Naive thymus-derived CD4-positive, alpha-beta T cell (primary cell): ENCODE results near the gene PREB. TPM values are rescaled to one million over a fixed set of nuclear protein-coding genes. Genes with fewer than 3 reads are reported as not detected.

ENCODE experiments used
- ATAC-seq: fragments of 150-1000 bp; cut with Tn5 transposase; 2 replicates; pipeline ENCODE4 v1.10.0; 2021; ENCODE audit warnings: mild to moderate bottlenecking, moderate library complexity
- CTCF ChIA-PET: fragments of 350-600 bp; sonication (Branson Sonifier 250); formaldehyde crosslinking; loops from one replicate; lab custom pipeline; 2021; ENCODE audit warnings: antibody characterized with exemption; lab: Charles Lee
- POLR2A ChIA-PET: fragments of 350-600 bp; sonication (Branson Sonifier 250); formaldehyde crosslinking; loops from one replicate; lab custom pipeline; 2021; ENCODE audit warnings: antibody characterized with exemption, inconsistent platforms; lab: Charles Lee
- DNase-seq, 9 donors: peaks; one replicate each; pipeline versions ENCODE4 v3.0.0 to v3.0.0-alpha.2; 2020 to 2022; ENCODE audit warnings: mixed read lengths in 1 of 9
- H3K27ac ChIP-seq: one replicate; pipeline ENCODE4 v1.7.0; 2013; ENCODE audit warnings: mild to moderate bottlenecking, low read depth, low read length, moderate library complexity
- H3K27me3 ChIP-seq, 2 donors: one replicate each; pipeline ENCODE4 v1.7.0; 2013; ENCODE audit warnings: low read length in 2 of 2, mild to moderate bottlenecking in 2 of 2, moderate library complexity in 2 of 2; ENCODE audit not compliant: control insufficient read depth in 2 of 2, insufficient read depth in 2 of 2
- H3K36me3 ChIP-seq, 3 experiments: 1 replicate in 2 of 3; 2 replicates in 1 of 3; pipeline ENCODE4 v1.7.0; 2013; ENCODE audit warnings: low read length in 3 of 3, mild to moderate bottlenecking in 3 of 3, moderate library complexity in 1 of 3; ENCODE audit not compliant: insufficient read depth in 3 of 3, control insufficient read depth in 2 of 3
- H3K4me1 ChIP-seq, 2 donors: one replicate each; pipeline ENCODE4 v1.7.0; 2013; ENCODE audit warnings: low read length in 2 of 2, mild to moderate bottlenecking in 2 of 2, moderate library complexity in 1 of 2; ENCODE audit not compliant: control insufficient read depth in 2 of 2, insufficient read depth in 2 of 2
- H3K4me3 ChIP-seq: 2 replicates; pipeline ENCODE4 v1.7.0; 2013; ENCODE audit warnings: mild to moderate bottlenecking, low read length
- H3K9me3 ChIP-seq, 3 experiments: 1 replicate in 2 of 3; 2 replicates in 1 of 3; pipeline ENCODE4 v1.7.0; 2013; ENCODE audit warnings: low read length in 3 of 3; ENCODE audit not compliant: control insufficient read depth in 2 of 3
- H3K27ac Mint-ChIP-seq, 9 donors: one replicate each; pipeline ENCODE4 v1.8.0; 2020 to 2022; ENCODE audit warnings: mixed read lengths in 9 of 9, mild to moderate bottlenecking in 8 of 9, moderate library complexity in 5 of 9, inconsistent platforms in 2 of 9
- H3K27me3 Mint-ChIP-seq, 5 donors: one replicate each; pipeline ENCODE4 v1.8.0; 2021 to 2022; ENCODE audit warnings: mixed read lengths in 5 of 5, mild to moderate bottlenecking in 1 of 5
- H3K36me3 Mint-ChIP-seq, 5 donors: one replicate each; pipeline ENCODE4 v1.8.0; 2020 to 2022; ENCODE audit warnings: mixed read lengths in 5 of 5, mild to moderate bottlenecking in 3 of 5, inconsistent platforms in 1 of 5
- H3K4me1 Mint-ChIP-seq, 7 donors: one replicate each; pipeline ENCODE4 v1.8.0; 2020 to 2022; ENCODE audit warnings: mixed read lengths in 7 of 7, mild to moderate bottlenecking in 3 of 7, inconsistent platforms in 1 of 7
- H3K4me3 Mint-ChIP-seq, 10 donors: one replicate each; pipeline ENCODE4 v1.8.0; 2020 to 2022; ENCODE audit warnings: mild to moderate bottlenecking in 10 of 10, mixed read lengths in 10 of 10, moderate library complexity in 6 of 10, inconsistent platforms in 2 of 10
- H3K9me3 Mint-ChIP-seq, 11 donors: one replicate each; pipeline ENCODE4 v1.8.0; 2020 to 2022; ENCODE audit warnings: mixed read lengths in 11 of 11, mild to moderate bottlenecking in 4 of 11, inconsistent platforms in 1 of 11, moderate library complexity in 1 of 11
- intact Hi-C, 2 donors: fragments of 100-400 bp; cut with micrococcal nuclease; formaldehyde crosslinking; loops; one replicate each; pipeline ENCODE4 v1.15.1; 2023
- polyA plus RNA-seq, 2 donors: library from polyadenylated mRNA; unstranded; fragments of 300-500 nt; fragmentation: Illumina TruSeq; gene quantifications; one replicate each; pipeline ENCODE4 v1.2.3, GENCODE V29; 2021
- total RNA-seq, 6 experiments: library from RNA in 5 of 6; stranded (reverse) in 5 of 6; gene quantifications; 1 replicate in 5 of 6; 2 replicates in 1 of 6; pipeline ENCODE4 v1.2.3 and lab custom pipeline; 2021 to 2026

Gene PREB
- total and polyA plus RNA-seq, 7 experiments from 2014 or later, result 25.4 to 72.3 (median 53.2) TPM

DNA sequence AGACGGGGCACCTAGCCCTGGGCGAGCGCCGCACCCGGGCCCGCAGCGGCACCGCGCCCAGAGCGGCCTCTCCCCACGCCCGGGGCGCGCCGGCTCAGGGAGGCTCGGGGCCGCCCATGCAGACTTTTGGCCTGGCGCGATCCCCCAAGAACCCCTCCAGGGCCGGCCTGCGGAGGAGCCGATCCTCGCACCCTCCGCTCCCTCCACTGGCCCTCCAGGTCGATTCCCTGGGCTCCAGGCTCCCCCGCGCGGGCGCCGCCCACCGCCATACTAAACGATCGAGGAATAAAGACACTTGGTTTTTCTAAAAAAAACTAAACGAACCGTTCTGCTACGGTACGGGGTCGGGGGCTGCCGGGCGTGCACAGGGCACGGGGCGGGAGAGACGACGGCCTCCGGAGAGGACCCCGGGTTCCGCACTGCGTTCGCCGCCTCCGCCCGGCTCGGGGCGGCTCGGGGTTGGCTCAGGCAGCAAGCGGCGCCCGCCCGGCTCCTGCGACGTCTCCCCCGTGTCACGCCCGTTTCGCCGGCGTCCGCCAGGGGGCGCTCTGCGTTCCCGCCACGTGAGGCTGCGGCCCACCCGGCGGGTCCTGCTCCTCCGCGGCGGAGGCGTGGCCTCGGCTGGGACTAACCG, 48.2 kb downstream of the PREB start:
- ATAC-seq, result peak; percentile 96
- CTCF ChIA-PET, result interaction anchor here (0.9 to 1.6 kb wide), 4 partner anchors 18 to 126 kb away, joined by 3 to 5 read pairs (median 4); partner anchors contain the start of gene AGBL5
- DNase-seq, result peak; percentile 94 to 100 (median 99)
- Histone ChIP-seq H3K4me3 (peak overlapping the region; percentile 68), H3K27ac (peak overlapping the region; percentile 90), H3K9me3 (no peaks in the 10 kb centered on the region), H3K36me3 (no peaks in the 10 kb centered on the region), H3K27me3 (no peaks in the 10 kb centered on the region), H3K4me1 (peaks cover 18 to 22% of the 10 kb centered on the region in 2 donors)
- intact Hi-C loops, result loop anchor here (1.0 to 10.0 kb wide), 18 partner anchors 10 to 399 kb away; partner anchors contain the start of genes ATRAID (in 2 of the 2), CAD (in 2 of the 2), OST4 (in 2 of the 2) and PREB (in 2 of the 2)
- Mint-ChIP-seq H3K27ac (peak overlapping the region; percentile 30 to 91 (median 78)), H3K27me3 (no peaks in the 10 kb centered on the region), H3K4me1 (peaks cover 13 to 47% (median 29%) of the 10 kb centered on the region in 7 donors), H3K4me3 (peak overlapping the region; percentile 75 to 91 (median 86)), H3K9me3 (no peaks in the 10 kb centered on the region), H3K36me3 (no peaks in the 10 kb centered on the region)
- POLR2A ChIA-PET, result interaction anchor here (1.0 to 12.0 kb wide), 8 partner anchors 10 to 236 kb away, joined by 3 to 134 read pairs (median 5); partner anchors contain the start of genes AGBL5 and OST4

DNA sequence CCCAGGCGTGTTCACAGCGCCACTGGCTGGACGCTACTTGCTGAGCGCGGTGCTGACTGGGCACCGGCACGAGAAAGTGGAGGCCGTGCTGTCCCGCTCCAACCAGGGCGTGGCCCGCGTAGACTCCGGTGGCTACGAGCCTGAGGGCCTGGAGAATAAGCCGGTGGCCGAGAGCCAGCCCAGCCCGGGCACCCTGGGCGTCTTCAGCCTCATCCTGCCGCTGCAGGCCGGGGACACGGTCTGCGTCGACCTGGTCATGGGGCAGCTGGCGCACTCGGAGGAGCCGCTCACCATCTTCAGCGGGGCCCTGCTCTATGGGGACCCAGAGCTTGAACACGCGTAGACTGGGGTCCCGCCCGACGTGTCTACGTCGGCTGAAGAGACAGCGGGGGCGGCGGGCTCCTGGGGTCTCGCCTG, 48.8 kb downstream of the PREB start:
- H3K4me1 ChIP-seq, result peaks cover 22% of the 10 kb centered on the region in 2 donors

DNA sequence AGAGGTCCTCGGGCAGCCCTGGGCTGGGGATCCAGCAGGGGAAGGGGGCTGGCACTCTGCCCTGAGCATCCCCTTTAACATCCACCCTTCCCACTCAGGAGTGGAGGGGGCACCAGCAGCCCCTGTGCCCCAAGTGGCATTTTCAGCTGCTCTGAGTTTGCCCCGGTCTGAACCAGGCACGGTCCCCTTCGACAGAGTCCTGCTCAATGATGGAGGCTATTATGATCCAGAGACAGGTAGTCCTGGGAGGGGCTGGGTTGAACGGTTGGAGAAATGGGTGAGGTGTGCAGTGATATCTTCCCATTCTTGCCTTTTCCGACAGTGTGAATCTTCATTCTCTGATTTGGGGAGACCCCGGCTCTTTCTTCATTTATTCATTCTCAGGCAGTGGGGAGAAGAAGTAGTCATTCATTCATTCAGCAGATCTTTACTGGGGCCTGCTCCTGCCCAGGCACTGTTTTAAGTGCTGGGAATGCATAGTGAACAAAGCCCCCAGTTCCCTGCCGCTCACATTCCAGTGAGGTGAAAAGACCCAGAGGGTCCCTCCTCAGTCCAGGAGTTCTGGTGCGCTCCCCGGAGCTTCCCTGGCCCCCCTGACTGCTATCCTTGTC, 49.3 kb downstream of the PREB start:
- no peaks in the 10 kb centered on the region for H3K9me3 ChIP-seq
- ATAC-seq (no peak), DNase-seq (no peak)
- intact Hi-C loops, result loop anchor here (5.0 to 10.0 kb wide), 3 partner anchors 177 to 400 kb away; partner anchors contain the start of genes CENPA (in 1 of the 2), IFT172 (in 1 of the 2) and SLC30A3 (in 1 of the 2)
- H3K27ac Mint-ChIP-seq, result peak overlapping the region in 8 of 9 donors; percentile 48 to 75 (median 59)
- ChIA-PET CTCF (interaction anchor here (1.2 to 2.1 kb wide), 3 partner anchors 14 to 218 kb away, joined by 4 to 6 read pairs (median 5); partner anchors contain the start of genes AGBL5 and OST4), POLR2A (interaction anchor here (1.5 to 12.0 kb wide), 4 partner anchors 12 to 51 kb away, joined by 3 to 134 read pairs (median 55); partner anchors contain the start of genes AGBL5 and OST4)
- no peaks in the 10 kb centered on the region for H3K36me3 Mint-ChIP-seq
- peak overlapping the region; percentile 90 for H3K27ac ChIP-seq
- H3K9me3 Mint-ChIP-seq, result no peaks in the 10 kb centered on the region
- no peaks in the 10 kb centered on the region for H3K27me3 ChIP-seq
- H3K36me3 ChIP-seq, result no peaks in the 10 kb centered on the region
- H3K4me1 Mint-ChIP-seq, result peaks cover 19 to 55% (median 37%) of the 10 kb centered on the region in 7 donors
- peak overlapping the region; percentile 68 for H3K4me3 ChIP-seq
- H3K4me3 Mint-ChIP-seq, result peak overlapping the region; percentile 56 to 91 (median 80)
- H3K4me1 ChIP-seq, result peaks cover 22 to 23% of the 10 kb centered on the region in 2 donors
- no peaks in the 10 kb centered on the region for H3K27me3 Mint-ChIP-seq

More for the DNA sequence above, 48.8 kb downstream of the PREB start:
- Mint-ChIP-seq H3K27me3 (no peaks in the 10 kb centered on the region), H3K36me3 (no peaks in the 10 kb centered on the region), H3K4me3 (peak overlapping the region; percentile 45 to 91 (median 80)), H3K4me1 (peaks cover 18 to 52% (median 34%) of the 10 kb centered on the region in 7 donors), H3K9me3 (no peaks in the 10 kb centered on the region), H3K27ac (peak overlapping the region in 8 of 9 donors; percentile 22 to 62 (median 56))
- Histone ChIP-seq H3K36me3 (no peaks in the 10 kb centered on the region), H3K27ac (peak overlapping the region; percentile 90), H3K27me3 (no peaks in the 10 kb centered on the region), H3K4me3 (peak overlapping the region; percentile 68), H3K9me3 (no peaks in the 10 kb centered on the region)
- intact Hi-C loops, result loop anchor here (1.0 to 10.0 kb wide), 18 partner anchors 11 to 399 kb away; partner anchors contain the start of genes ATRAID (in 2 of the 2), CAD (in 2 of the 2), OST4 (in 2 of the 2) and PREB (in 2 of the 2)
- ATAC-seq (no peak), DNase-seq (peak in 3 of 9 donors; percentile 7 to 49 (median 16))
- POLR2A ChIA-PET, result interaction anchor here (1.5 to 12.0 kb wide), 5 partner anchors 11 to 52 kb away, joined by 3 to 134 read pairs (median 18); partner anchors contain the start of genes AGBL5 and OST4
- CTCF ChIA-PET, result interaction anchor here (1.2 to 1.6 kb wide), 4 partner anchors 19 to 218 kb away, joined by 3 to 5 read pairs (median 4); partner anchors contain the start of gene AGBL5

DNA sequence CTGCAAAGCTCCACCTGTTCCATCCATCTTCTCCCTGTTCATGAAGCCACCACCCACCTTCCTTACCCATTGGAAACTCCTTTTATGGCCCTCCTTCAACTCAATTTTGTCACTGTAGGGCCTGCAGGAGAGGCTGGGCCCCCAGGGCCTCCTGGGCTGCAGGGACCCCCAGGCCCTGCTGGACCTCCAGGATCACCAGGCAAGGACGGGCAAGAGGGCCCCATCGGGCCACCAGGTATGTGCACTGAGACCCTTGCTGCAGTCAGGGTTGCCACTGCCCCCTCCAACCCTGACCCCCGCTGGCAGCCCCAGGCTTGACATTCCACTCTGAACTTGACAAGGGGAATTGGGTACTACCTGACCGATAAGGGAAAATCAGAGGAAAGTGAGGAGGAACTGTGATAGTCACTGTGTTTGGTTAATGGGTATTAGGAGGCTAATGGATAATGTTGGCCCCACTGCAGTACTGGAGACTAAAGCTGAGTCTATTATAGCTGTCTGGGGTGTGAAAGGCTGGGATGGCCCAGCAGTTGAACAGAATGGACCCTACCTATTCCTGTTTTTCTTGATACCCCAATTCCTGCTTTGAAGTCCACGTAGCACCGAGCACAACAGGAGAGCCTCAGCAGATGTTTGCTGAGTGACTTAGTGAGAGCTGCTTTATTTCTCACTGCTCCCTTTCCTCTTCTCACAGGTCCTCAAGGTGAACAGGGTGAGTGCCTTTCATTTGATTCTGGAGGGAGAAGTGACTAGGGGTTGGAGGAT, 50.0 kb downstream of the PREB start:
- ATAC-seq, result no peak
- ChIA-PET CTCF (interaction anchor here (1.2 to 2.1 kb wide), 3 partner anchors 13 to 219 kb away, joined by 4 to 6 read pairs (median 5); partner anchors contain the start of genes AGBL5 and OST4), POLR2A (interaction anchor here (1.0 to 12.0 kb wide), 5 partner anchors 11 to 129 kb away, joined by 3 to 134 read pairs (median 4); partner anchors contain the start of genes AGBL5 and OST4)
- Histone ChIP-seq H3K4me3 (no peak overlapping the region), H3K4me1 (peaks cover 22 to 23% of the 10 kb centered on the region in 2 donors), H3K27ac (no peak overlapping the region), H3K36me3 (no peaks in the 10 kb centered on the region), H3K27me3 (no peaks in the 10 kb centered on the region), H3K9me3 (no peaks in the 10 kb centered on the region)
- Mint-ChIP-seq H3K27me3 (no peaks in the 10 kb centered on the region), H3K27ac (peak overlapping the region in 4 of 9 donors; percentile 33 to 61 (median 54)), H3K36me3 (no peaks in the 10 kb centered on the region), H3K9me3 (no peaks in the 10 kb centered on the region), H3K4me1 (peaks cover 19 to 52% (median 36%) of the 10 kb centered on the region in 7 donors), H3K4me3 (peak overlapping the region in 9 of 10 donors; percentile 5 to 87 (median 41))
- intact Hi-C loops, result loop anchor here (5.0 to 10.0 kb wide), 3 partner anchors 178 to 400 kb away; partner anchors contain the start of genes CENPA (in 1 of the 2), IFT172 (in 1 of the 2) and SLC30A3 (in 1 of the 2)
- no peak for DNase-seq

DNA sequence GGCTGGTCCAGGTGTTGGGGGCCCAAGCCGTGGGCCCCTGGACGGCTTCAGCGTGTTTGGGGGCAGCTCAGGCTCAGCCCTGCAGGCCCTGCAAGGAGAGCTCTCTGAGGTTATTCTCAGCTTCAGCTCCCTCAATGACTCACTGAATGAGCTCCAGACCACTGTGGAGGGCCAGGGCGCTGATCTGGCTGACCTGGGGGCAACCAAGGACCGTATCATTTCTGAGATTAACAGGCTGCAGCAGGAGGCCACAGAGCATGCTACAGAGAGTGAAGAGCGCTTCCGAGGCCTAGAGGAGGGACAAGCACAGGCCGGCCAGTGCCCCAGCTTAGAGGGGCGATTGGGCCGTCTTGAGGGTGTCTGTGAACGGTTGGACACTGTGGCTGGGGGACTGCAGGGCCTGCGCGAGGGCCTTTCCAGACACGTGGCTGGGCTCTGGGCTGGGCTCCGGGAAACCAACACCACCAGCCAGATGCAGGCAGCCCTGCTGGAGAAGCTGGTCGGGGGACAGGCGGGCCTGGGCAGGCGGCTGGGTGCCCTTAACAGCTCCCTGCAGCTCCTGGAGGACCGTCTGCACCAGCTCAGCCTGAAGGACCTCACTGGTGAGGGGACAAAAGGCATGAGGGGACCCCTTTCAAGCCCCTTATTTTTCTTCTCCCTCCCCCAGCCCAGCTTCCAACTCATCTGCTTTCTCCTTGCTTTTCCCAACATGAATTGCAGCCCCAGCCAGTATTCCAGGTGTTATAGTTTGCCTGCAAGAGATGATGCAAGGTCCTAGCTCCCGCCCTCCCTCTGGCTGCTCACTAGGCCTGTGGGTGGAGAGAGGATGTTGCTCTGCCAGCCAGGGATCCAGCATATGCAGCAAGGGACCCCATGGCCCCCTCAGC, 50.8 kb downstream of the PREB start:
- no peak overlapping the region for H3K4me3 ChIP-seq
- H3K27ac ChIP-seq, result no peak overlapping the region
- no peaks in the 10 kb centered on the region for H3K27me3 ChIP-seq
- ChIA-PET POLR2A (interaction anchor here (0.6 to 12.0 kb wide), 6 partner anchors 11 to 178 kb away, joined by 3 to 134 read pairs (median 10); partner anchors contain the start of genes AGBL5, ATRAID, OST4 and SLC5A6), CTCF (interaction anchor here (1.5 to 2.1 kb wide), 3 partner anchors 12 to 220 kb away, joined by 3 to 6 read pairs (median 4); partner anchors contain the start of gene OST4)
- H3K4me3 Mint-ChIP-seq, result peak overlapping the region in 1 of 10 donors; percentile 52
- DNase-seq (no peak), ATAC-seq (no peak)
- peaks cover 22 to 23% of the 10 kb centered on the region in 2 donors for H3K4me1 ChIP-seq
- no peaks in the 10 kb centered on the region for H3K9me3 ChIP-seq
- no peaks in the 10 kb centered on the region for H3K27me3 Mint-ChIP-seq
- H3K36me3 Mint-ChIP-seq, result no peaks in the 10 kb centered on the region
- intact Hi-C loops, result loop anchor here in 1 of 2 donors (10.0 kb wide), 1 partner anchor 401 kb away; the partner anchor contains the start of gene IFT172
- H3K36me3 ChIP-seq, result no peaks in the 10 kb centered on the region
- H3K27ac Mint-ChIP-seq, result peak overlapping the region in 2 of 9 donors; percentile 25 to 93
- H3K4me1 Mint-ChIP-seq, result peaks cover 19 to 47% (median 34%) of the 10 kb centered on the region in 7 donors
- no peaks in the 10 kb centered on the region for H3K9me3 Mint-ChIP-seq
